PC-9 (cell line): ENCODE measurements around the gene SMG9. TPM values are rescaled to one million over a fixed set of nuclear protein-coding genes. Genes with fewer than 3 reads are reported as not detected.

Experiments
- BruUV-seq: library from RNA; stranded (reverse); fragments of 400-500 nt; replicated peaks from 2 replicates; lab custom pipeline; 2021; lab: Mats Ljungman, UMichigan
- CTCF ChIA-PET: fragments of 300-600 bp; sonication (Branson Sonifier 250); formaldehyde crosslinking; loops from one replicate; lab custom pipeline; 2022; ENCODE audit warnings: antibody characterized with exemption; lab: Charles Lee
- POLR2A ChIA-PET: fragments of 300-600 bp; sonication (Branson Sonifier 250); formaldehyde crosslinking; loops from one replicate; lab custom pipeline; 2022; ENCODE audit warnings: antibody characterized with exemption; ENCODE audit not compliant: unreplicated experiment; lab: Charles Lee
- DNase-seq, 2 experiments: peaks; one replicate each; pipeline versions ENCODE4 v3.0.0 to v3.0.0-alpha.2; 2015 to 2022; ENCODE audit warnings: mixed read lengths in 1 of 2
- H2AFZ ChIP-seq: fragments of 200-600 bp; sonication (generic); 2 replicates; pipeline ENCODE4 v1.8.1; 2017; ENCODE audit warnings: antibody characterized with exemption
- H3F3A ChIP-seq: fragments of 200-600 bp; sonication (generic); 2 replicates; pipeline ENCODE4 v1.8.1; 2017; ENCODE audit warnings: antibody characterized with exemption, mild to moderate bottlenecking, low read depth; ENCODE audit not compliant: insufficient read depth
- H3K27ac ChIP-seq: fragments of 200-600 bp; sonication (generic); 2 replicates; pipeline ENCODE4 v1.6.1; 2016; ENCODE audit warnings: mixed run types
- H3K27me3 ChIP-seq: fragments of 200-600 bp; sonication (generic); 2 replicates; pipeline ENCODE4 v1.6.1; 2016; ENCODE audit warnings: low read depth, mixed run types; ENCODE audit not compliant: insufficient read depth
- H3K36me3 ChIP-seq: fragments of 200-600 bp; sonication (generic); 2 replicates; pipeline ENCODE4 v1.6.1; 2016; ENCODE audit warnings: low read depth, mixed run types
- H3K4me1 ChIP-seq: fragments of 200-600 bp; sonication (generic); replicated peaks from 2 replicates; pipeline ENCODE4 v1.6.1; 2016; ENCODE audit warnings: mixed run types; ENCODE audit not compliant: insufficient read depth
- H3K4me2 ChIP-seq: fragments of 200-600 bp; sonication (generic); 2 replicates; pipeline ENCODE4 v1.6.1; 2017; ENCODE audit warnings: mixed run types
- H3K4me3 ChIP-seq: fragments of 200-600 bp; sonication (generic); 2 replicates; pipeline ENCODE4 v1.6.1; 2016; ENCODE audit warnings: mixed run types
- H3K79me2 ChIP-seq: fragments of 200-600 bp; sonication (generic); 2 replicates; pipeline ENCODE4 v1.6.1; 2017; ENCODE audit warnings: low read depth, mixed run types
- H3K9me2 ChIP-seq: fragments of 200-600 bp; sonication (generic); 2 replicates; pipeline ENCODE4 v1.8.1; 2017; ENCODE audit warnings: mild to moderate bottlenecking; ENCODE audit not compliant: insufficient read depth
- H3K9me3 ChIP-seq: fragments of 200-600 bp; sonication (generic); 2 replicates; pipeline ENCODE4 v1.8.1; 2016; ENCODE audit warnings: low read depth; ENCODE audit not compliant: insufficient read depth
- H4K20me1 ChIP-seq: fragments of 200-600 bp; sonication (generic); 2 replicates; pipeline ENCODE4 v1.8.1; 2017; ENCODE audit not compliant: insufficient read depth
- EZH2 ChIP-seq: fragments of 200-600 bp; sonication (generic); IDR thresholded peaks from 2 replicates; pipeline ENCODE4 v1.8.0; 2017; ENCODE audit warnings: antibody characterized with exemption, low read depth
- intact Hi-C: fragments of 100-400 bp; cut with micrococcal nuclease; formaldehyde crosslinking; loops from one replicate; pipeline ENCODE4 v1.10.0; 2022; ENCODE audit not compliant: unreplicated experiment
- total RNA-seq: library from RNA; stranded (reverse); gene quantifications from 2 replicates; pipeline ENCODE4 v1.2.3, GENCODE V29; 2021
- TF ChIP-seq, protein P1 (sequence below): fragments of 200-600 bp; sonication (generic); conservative IDR thresholded peaks from 2 replicates; pipeline ENCODE4 v1.6.1; 2017; ENCODE audit warnings: mixed run types, antibody characterized with exemption, mild to moderate bottlenecking, moderate library complexity

Gene SMG9
- total RNA-seq, 1 experiment from 2014 or later, result 76.8 TPM

DNA sequence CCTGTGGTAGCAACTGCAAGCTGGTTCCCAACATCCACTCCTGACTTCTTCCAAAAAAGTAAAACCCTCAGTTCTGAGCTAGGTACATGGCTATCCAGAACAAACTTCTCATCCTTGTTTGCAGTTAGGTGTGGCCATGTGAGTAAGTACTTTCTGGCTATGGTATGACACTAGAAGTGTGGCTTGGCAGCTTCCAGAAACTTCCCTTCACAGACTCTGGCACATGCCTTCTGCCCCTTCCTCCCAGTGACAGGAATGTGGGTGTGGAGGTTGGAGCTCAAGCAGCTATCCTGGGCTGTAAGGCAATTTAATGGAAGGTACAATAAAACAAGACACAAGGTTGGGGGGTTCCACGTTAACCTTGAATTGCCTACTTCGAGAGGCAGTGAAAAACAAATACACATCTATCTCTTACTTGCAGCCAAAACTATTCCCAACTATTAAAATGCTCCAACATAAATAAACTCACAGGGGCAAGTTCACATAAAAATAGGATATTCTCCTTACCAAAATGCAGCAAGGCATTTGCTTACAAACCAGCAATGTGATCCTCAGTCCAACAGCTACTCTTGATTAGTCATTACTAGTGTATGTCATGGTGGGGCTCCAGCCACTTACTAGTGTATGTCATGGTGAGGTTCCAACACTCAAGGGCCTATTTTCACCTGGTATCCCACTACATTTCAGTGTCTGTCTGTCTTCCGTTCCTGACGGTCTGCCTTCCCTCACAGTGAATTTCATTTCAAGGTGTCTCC is 3.1 kb downstream of the SMG9 start:
- no peaks in the 10 kb centered on the region for H3K27me3 ChIP-seq
- H3K9me2 ChIP-seq, result no peaks in the 10 kb centered on the region
- no peak overlapping the region for H3K4me3 ChIP-seq
- no peak overlapping the region for H2AFZ ChIP-seq
- ChIA-PET POLR2A (interaction anchor here (0.7 kb wide), 1 partner anchor 15 kb away, joined by 4 read pairs; no protein-coding TSS in a partner anchor), CTCF (interaction anchor here (0.5 kb wide), 1 partner anchor 84 kb away, joined by 3 read pairs; no protein-coding TSS in a partner anchor)
- H3K36me3 ChIP-seq, result peaks cover 43% of the 10 kb centered on the region
- H3K4me1 ChIP-seq, result peaks cover 33% of the 10 kb centered on the region
- no peaks in the 10 kb centered on the region for H3K9me3 ChIP-seq
- TF ChIP-seq EZH2, result no peak
- TF ChIP-seq, protein P1, sequence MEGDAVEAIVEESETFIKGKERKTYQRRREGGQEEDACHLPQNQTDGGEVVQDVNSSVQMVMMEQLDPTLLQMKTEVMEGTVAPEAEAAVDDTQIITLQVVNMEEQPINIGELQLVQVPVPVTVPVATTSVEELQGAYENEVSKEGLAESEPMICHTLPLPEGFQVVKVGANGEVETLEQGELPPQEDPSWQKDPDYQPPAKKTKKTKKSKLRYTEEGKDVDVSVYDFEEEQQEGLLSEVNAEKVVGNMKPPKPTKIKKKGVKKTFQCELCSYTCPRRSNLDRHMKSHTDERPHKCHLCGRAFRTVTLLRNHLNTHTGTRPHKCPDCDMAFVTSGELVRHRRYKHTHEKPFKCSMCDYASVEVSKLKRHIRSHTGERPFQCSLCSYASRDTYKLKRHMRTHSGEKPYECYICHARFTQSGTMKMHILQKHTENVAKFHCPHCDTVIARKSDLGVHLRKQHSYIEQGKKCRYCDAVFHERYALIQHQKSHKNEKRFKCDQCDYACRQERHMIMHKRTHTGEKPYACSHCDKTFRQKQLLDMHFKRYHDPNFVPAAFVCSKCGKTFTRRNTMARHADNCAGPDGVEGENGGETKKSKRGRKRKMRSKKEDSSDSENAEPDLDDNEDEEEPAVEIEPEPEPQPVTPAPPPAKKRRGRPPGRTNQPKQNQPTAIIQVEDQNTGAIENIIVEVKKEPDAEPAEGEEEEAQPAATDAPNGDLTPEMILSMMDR, result no peak
- H3K4me2 ChIP-seq, result peak overlapping the region; percentile 100; the same call in 1 of the 2 replicates
- intact Hi-C loops, result no loop called here
- peaks cover 15% of the 10 kb centered on the region for H4K20me1 ChIP-seq
- peaks cover 55% of the 10 kb centered on the region for H3K79me2 ChIP-seq
- DNase-seq, result no peak
- no peak overlapping the region for H3K27ac ChIP-seq
- peaks cover 40% of the 10 kb centered on the region for H3F3A ChIP-seq
- BruUV-seq, result no TSS peak

DNA sequence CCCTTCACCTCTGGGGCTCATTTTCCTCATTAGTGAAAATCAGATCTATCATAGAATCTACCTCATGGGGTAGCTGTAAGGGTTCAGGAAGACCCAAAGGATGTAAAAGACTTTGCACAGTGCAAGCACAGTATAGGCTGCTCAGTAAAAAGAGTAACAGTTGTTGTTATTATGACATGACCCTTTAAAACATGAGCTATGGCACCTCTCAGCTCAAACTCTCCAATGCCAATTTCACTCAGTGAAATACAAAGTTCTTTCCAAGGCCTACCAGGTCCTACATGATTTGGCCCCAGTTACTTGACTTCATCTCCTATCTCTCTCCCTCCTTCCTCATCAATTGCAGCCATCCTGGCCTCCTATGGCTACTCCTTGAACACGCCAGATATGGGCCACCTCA is 4.9 kb downstream of the SMG9 start:
- Histone ChIP-seq H3F3A (peaks cover 28% of the 10 kb centered on the region; the same call in 1 of the 2 replicates), H4K20me1 (peaks cover 15% of the 10 kb centered on the region), H3K4me2 (no peak overlapping the region), H3K9me3 (no peaks in the 10 kb centered on the region), H3K36me3 (peaks cover 49% of the 10 kb centered on the region), H3K9me2 (no peaks in the 10 kb centered on the region), H2AFZ (no peak overlapping the region), H3K4me1 (peaks cover 24% of the 10 kb centered on the region), H3K79me2 (peaks cover 48% of the 10 kb centered on the region), H3K27me3 (no peaks in the 10 kb centered on the region), H3K27ac (no peak overlapping the region), H3K4me3 (no peak overlapping the region)
- CTCF ChIA-PET, result no interaction called here
- no peak for TF ChIP-seq EZH2
- POLR2A ChIA-PET, result no interaction called here
- intact Hi-C loops, result no loop called here
- no peak for DNase-seq
- no TSS peak for BruUV-seq

DNA sequence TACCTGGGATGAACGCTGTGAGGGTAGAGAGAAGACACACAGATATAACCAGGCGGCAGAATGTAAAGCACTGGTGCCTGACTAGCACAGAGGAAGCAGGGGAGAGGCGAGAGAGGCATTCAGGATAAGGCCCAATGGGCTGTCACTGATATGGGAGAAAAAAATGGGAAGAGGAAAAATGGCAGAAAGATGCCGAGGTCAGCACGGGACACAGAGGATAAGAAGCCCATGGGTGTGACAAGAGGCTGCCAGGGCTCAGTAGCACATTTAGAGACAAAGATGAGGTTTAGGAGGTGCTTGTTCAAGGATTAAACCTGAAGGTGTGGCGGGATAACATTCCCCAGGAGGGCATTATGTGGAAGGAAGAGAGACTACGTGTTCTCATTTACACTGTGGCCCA is 5.6 kb downstream of the SMG9 start:
- Histone ChIP-seq H3K27ac (no peak overlapping the region), H3F3A (peaks cover 26% of the 10 kb centered on the region; the same call in 1 of the 2 replicates), H3K4me1 (peaks cover 24% of the 10 kb centered on the region), H3K27me3 (no peaks in the 10 kb centered on the region), H3K79me2 (peaks cover 46% of the 10 kb centered on the region), H2AFZ (no peak overlapping the region), H3K36me3 (peaks cover 54% of the 10 kb centered on the region), H3K9me3 (no peaks in the 10 kb centered on the region), H3K4me2 (no peak overlapping the region), H3K9me2 (no peaks in the 10 kb centered on the region), H3K4me3 (no peak overlapping the region), H4K20me1 (peaks cover 15% of the 10 kb centered on the region)
- intact Hi-C loops, result no loop called here
- ChIA-PET CTCF (no interaction called here), POLR2A (interaction anchor here (0.5 kb wide), 1 partner anchor 18 kb away, joined by 3 read pairs; no protein-coding TSS in a partner anchor)
- TF ChIP-seq, protein P1, result no peak
- no peak for TF ChIP-seq EZH2
- no TSS peak for BruUV-seq
- DNase-seq, result no peak
